ENCODE results near the gene HEXIM1.

Gene HEXIM1

DNA sequence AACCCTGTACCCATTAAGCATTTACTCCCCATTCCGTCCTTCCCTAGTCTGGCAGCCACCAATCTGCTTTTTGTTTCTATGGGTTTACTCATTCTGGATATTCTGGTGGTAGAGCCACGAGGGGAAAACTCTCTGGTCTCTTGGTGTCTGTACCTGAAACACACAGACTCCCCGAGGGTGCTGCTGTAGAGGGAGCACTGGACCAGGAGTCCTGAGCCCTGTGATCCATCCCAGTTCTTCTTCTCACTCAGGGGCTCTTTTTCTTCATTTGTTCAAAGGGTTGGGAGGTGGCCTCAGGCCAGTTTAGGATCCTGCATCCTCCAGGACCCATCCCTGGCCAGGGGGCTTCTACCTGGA lies 27.5 kb downstream of the HEXIM1 start:
- DNase-seq = no peak

DNA sequence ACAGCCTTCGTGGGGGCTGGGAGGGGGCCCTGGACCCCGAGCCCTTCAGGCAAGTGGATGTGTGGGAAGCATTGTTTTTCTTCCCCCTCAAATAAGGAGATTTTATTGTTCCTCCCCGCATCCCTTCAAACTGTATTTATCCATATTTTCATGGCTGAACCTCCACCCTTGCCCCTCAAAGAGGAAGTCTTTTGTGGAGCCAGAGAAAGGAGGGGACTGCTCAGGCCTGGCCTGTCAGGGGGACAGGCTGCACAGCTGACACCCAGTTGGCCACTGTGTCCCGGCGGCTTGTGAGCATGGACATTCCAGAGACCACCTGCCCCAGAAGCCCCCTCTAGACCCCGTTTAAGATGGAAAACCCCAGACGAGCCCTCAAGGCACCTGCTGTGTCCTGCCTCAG lies 29.3 kb downstream of the HEXIM1 start:
- no peak for DNase-seq

DNA sequence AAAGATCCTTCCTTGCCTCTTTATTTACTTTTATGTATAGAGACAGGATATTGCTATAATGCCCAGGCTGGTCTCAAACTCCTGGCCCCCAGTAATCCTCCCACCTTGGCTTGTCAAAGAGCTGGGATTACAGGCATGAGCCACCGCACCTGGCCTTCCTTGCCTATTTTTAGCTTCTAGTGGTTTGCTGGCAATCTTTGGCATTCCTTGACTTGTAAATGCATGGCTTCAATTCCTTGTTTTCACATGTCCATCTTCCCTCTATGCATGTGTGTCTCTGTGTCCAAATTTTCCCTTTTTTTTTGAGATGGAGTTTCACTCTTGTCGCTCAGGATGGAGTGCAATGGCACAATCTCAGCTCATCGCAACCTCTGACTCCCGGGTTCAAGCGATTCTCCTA lies 35.9 kb downstream of the HEXIM1 start:
- DNase-seq = no peak

DNA sequence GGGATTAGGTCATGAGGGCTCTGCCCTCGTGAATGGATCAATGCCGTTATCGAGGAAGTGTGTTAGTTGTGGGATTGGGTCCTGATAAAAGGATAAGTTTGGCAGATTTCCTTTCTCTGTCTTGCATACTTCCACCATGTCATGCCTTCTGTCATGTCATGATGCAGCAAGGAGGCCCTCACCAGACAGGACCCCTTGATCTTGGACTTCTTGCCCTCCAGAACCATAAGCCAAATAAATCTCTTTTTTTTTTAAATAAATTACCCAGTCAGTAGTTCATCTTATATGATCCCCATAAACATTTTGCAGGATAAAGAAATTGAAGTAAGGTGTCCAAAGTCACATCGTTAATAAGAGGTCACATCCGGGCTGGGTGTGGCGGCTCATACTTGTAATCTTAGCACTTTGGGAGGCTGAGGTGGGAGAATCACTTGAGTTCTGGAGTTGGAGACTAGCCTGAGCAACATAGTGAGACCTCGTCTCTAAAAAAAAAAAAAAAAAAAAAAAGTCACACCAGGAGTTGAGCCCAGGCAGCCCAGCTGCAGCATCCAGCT lies 38.6 kb downstream of the HEXIM1 start:
- no peak for DNase-seq

DNA sequence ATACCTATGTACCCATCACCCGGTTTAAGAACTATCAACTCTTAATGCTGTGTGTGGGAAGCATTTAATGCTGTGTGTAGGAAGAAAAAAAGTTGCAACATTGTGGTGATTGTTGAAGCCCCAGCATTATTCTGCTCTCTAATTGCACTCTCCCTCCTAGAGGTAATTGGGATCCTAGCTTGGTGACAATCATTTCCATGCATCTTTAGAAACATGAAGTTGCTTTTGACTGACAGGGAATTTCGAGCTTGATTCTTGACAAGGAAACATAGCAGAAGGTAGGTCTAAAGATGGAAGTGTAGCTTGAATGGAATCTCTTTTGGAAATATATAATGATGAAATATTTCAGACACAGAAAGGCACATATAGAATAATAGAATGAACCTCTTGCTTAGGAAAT lies 40.7 kb downstream of the HEXIM1 start:
- DNase-seq = no peak

DNA sequence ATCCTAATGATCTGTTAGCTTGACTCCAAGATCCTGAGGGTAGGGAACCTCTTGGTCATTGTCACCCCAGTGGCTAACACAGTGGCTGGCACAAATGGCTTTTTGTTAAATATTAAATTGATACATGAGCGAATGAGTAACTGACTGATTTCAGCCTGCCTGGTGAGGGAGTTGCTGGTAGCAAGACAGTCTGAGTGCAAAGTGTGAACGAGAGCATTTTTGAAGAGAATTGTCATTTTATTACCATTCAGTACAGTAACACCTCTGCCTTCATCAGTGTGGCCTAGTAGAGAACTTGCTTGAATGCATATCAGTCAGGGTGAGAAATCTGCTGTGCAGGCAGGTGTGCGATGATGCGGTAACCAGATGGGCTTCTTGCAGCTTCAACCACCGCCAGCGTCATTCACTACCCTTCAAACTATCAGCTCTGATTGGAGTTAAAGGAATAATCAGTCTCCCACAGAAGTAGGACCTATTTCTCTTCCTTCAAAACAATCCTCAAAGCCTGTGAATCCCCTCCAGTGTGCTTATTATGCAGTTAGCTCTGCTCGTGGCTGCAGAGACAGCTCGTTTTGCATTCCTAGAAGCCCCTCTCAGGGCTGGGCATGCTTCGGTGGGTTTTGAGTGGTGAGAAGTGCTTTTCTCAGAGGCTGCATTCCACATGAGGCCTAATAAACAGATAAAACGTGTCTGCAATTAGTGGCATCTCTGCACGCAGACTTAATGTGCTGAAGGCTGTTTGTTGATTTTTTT lies 42.4 kb downstream of the HEXIM1 start:
- DNase-seq = no peak

DNA sequence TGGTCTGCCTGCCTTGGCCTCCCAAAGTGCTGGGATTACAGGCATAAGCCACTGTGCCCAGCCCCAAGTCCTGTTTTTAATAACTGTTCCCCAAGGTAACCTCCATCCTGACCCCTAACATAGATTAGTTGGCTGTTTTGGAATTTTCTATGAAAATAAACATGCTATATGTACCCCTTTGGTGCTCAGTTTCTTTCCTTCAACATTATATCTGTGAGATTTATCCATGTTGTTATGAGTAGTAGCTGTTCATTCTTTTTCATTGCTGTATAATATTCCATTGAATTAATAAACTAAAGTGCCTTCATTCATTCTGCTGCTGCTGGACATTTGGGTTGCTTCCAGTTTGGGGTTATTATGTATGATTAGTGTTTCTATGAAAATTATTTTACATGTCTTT lies 47.1 kb downstream of the HEXIM1 start:
- DNase-seq = no peak

DNA sequence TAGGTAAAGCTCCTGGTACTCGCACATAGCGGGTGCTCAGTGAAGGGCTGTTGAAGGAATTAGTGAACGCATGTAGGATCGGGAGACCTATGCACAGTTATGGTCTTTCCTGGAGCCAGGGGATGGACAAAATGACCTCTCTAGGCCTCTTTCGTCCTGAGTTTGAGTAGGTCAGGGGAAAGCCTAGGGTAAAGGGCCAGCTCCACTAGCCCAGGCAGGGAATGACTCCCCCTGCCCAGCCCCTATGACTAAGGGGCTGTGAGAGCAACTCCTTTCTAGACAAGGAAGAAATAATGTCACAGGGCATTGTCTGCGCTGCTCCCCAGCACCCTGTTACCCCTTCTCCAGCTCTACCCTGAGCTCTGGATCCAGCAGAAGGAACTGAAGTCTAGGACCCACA lies 48.8 kb downstream of the HEXIM1 start:
- DNase-seq = no peak

DNA sequence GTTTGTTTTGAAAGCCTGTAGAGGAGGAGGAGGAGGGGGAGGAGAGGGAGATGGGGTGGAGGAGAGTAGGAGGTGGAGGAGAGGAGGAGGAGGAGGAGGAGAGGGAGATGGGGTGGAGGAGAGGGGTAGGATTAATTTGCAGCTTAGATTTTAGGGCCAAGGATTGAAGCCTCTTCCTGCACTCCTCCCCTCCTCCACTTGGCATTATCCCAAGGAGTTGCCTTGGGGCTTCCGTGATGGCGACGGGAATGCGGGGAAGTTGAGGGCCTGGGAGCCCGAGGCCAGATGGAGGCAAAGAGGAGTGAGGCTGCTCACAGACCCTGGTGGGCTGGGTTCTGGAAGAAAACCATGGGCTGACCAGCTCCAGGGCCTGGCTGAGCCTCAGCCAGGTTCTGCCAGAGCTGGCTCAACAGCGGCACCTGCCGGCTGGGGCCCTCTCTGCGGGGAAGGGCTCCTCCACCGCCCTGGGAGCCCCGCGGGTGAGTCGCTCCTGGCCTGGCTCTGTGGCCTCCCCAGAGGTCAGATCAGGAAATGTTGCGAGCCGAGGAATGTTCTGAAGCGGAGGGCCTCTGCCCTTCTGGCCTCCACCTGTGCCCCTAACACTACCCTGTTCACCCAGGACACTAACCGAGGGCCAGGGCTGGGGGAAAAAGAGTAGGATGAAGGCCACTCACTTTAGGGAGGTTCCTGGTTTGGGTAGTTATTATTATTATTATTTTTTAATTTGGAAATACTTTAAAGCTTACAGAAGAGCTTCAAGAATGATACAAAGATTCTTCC lies 49.5 kb downstream of the HEXIM1 start:
- DNase-seq = peak; percentile 76

DNA sequence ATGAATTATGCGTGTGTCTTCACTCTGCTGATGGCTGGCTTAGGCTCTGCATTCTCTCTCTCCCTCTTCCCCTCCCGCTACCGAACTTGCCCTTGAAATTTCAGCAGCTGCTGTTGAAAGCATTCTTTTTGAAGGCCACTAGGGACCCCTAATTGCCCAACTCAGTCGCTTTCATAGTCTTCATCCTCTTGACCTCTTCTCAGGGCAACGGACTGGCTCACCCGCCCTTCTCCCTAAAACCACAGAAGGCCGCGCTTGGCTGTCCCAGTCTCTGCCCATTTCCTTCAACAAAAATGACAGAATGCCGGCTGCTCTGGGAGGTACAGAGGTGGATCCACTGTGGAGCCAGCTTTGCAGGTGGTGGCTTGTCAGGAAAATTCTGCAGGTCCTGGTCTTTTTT lies 52.4 kb downstream of the HEXIM1 start:
- no peak for DNase-seq

DNA sequence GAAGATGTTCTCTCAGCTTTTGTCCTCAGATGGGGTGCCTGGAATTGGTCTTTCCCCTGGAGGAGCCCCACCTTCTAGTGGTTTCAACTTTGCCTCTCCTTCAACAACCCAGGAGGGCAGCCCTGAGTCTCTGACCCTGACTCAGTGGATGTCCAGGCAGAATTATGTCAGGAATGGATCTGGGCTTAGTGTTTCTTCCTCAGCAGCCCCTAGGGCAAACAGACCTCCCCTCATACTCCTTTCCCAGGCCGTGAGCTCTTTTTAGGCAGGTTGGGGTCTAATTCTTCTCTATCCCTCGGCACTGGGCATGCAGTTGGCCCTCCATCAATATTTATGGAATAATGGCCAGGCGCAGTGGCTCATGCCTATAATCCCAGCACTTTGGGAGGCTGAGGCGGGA lies 53.2 kb downstream of the HEXIM1 start:
- no peak for DNase-seq

All from activated CD4-positive, alpha-beta T cell treated with anti-CD3 and anti-CD28 coated beads for 1 hour (primary cell).